Measurements from ENCODE around the gene NEURL1. TPM values are rescaled to one million over a fixed set of nuclear protein-coding genes. Genes with fewer than 3 reads are reported as not detected.

Gene NEURL1
- total and polyA plus RNA-seq, 4 experiments from 2014 or later, result 0.76 to 0.96 (median 0.83) TPM

DNA sequence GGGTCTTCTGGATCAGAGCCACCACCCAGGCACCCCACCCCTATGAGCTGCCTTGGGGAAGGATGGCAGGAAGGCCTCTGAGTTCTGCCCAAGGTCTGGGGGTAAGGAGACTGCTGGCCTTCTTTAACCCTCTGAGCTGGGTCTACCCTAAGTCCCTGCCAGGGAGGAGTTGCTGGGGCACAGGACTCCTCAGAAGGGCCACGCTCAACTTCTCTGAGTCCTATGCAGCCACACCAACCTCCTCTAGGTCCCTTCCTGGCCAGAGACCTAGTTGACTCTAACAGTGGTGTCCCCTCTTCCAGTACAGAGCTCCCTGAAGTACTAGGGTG, 2.6 kb upstream of the NEURL1 start:
- Mint-ChIP-seq H3K27me3 (peaks cover 18 to 20% of the 10 kb centered on the region in 2 donors), H3K4me3 (peak overlapping the region in 1 of 8 donors; percentile 10), H3K4me1 (peaks cover 6 to 36% (median 20%) of the 10 kb centered on the region in 4 donors), H3K27ac (peak overlapping the region in 3 of 7 donors; percentile 4 to 17 (median 8)), H3K9me3 (no peaks in the 10 kb centered on the region), H3K36me3 (no peaks in the 10 kb centered on the region)
- peaks cover 19% of the 10 kb centered on the region for H3K27me3 ChIP-seq (ENCODE audit: insufficient read depth, low read length)
- no peak for DNase-seq
- H3K9me3 ChIP-seq (ENCODE audit: control insufficient read depth in 1 of 2, low read length in 2 of 2), result no peaks in the 10 kb centered on the region
- H3K36me3 ChIP-seq (ENCODE audit: insufficient read depth, low read length), result no peaks in the 10 kb centered on the region
- H3K4me1 ChIP-seq (ENCODE audit: insufficient read depth, low read length), result peaks cover 21% of the 10 kb centered on the region
- no peak overlapping the region for H3K27ac ChIP-seq (ENCODE audit: low read depth, low read length)
- POLR2A ChIA-PET (ENCODE audit: partially characterized antibody), result interaction anchor here (1.3 kb wide), 1 partner anchor 72 kb away, joined by 3 read pairs; no protein-coding TSS in a partner anchor
- CTCF ChIA-PET (ENCODE audit: partially characterized antibody), result interaction anchor here (0.5 to 9.3 kb wide), 3 partner anchors 8 to 73 kb away, joined by 3 to 268 read pairs (median 7); no protein-coding TSS in a partner anchor
- H3K4me3 ChIP-seq (ENCODE audit: low read length in 2 of 2), result no peak overlapping the region
- intact Hi-C loops (cut with micrococcal nuclease), result no loop called here

DNA sequence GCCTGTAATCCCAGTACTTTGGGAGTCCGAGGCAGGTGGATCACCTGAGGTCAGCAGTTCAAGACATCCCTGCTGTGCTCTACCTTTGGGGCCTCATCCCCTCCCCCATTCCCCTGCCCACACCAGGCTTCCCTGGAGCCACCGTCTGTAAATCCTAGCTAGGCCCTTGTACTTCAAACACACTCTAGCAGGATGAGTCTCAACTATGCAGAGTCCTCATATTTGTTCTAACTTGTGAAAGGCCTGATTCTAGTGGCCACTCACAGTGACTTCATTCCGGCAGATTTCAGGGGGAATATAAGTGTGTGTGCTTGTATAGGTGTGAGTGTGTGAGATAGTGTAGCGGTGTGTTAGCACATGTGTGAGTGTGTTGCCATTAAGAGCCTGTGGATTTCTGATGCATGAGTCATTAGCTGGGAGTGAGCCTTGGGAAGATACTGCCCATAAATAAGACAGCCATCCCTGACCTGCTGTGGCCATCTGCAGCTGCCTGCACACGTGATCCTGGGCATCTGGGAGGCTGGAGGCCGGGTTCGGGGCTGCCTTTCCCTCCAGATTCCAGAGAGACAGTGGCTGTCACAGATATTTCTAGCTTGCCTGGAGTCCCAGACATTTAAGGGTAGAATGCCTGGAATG, 1.7 kb upstream of the NEURL1 start:
- Mint-ChIP-seq H3K9me3 (no peaks in the 10 kb centered on the region), H3K27me3 (peaks cover 19 to 20% of the 10 kb centered on the region in 2 donors), H3K4me3 (peak overlapping the region in 4 of 8 donors; percentile 1 to 91 (median 42)), H3K36me3 (no peaks in the 10 kb centered on the region), H3K27ac (peak overlapping the region in 1 of 7 donors; percentile 8), H3K4me1 (peaks cover 6 to 36% (median 20%) of the 10 kb centered on the region in 4 donors)
- Histone ChIP-seq H3K4me1 (ENCODE audit: insufficient read depth, low read length) (peaks cover 21% of the 10 kb centered on the region), H3K9me3 (ENCODE audit: control insufficient read depth in 1 of 2, low read length in 2 of 2) (no peaks in the 10 kb centered on the region), H3K4me3 (ENCODE audit: low read length in 2 of 2) (no peak overlapping the region), H3K27me3 (ENCODE audit: insufficient read depth, low read length) (peaks cover 19% of the 10 kb centered on the region), H3K27ac (ENCODE audit: low read depth, low read length) (no peak overlapping the region), H3K36me3 (ENCODE audit: insufficient read depth, low read length) (no peaks in the 10 kb centered on the region)
- no peak for DNase-seq
- ChIA-PET POLR2A (ENCODE audit: partially characterized antibody) (no interaction called here), CTCF (ENCODE audit: partially characterized antibody) (interaction anchor here (1.1 to 2.7 kb wide), 6 partner anchors 8 to 656 kb away, joined by 4 to 13 read pairs (median 6); no protein-coding TSS in a partner anchor)
- intact Hi-C loops (cut with micrococcal nuclease), result no loop called here

- peaks cover 21% of the 10 kb centered on the region for H3K4me1 ChIP-seq (ENCODE audit: insufficient read depth, low read length)
- intact Hi-C loops (cut with micrococcal nuclease), result no loop called here
- H3K27me3 ChIP-seq (ENCODE audit: insufficient read depth, low read length), result peaks cover 19% of the 10 kb centered on the region
- H3K4me3 ChIP-seq (ENCODE audit: low read length in 2 of 2), result peak overlapping the region in 1 of 2 donors; percentile 30
- no peak overlapping the region for H3K27ac ChIP-seq (ENCODE audit: low read depth, low read length)
- peak overlapping the region; percentile 81 to 91 (median 84) for H3K4me3 Mint-ChIP-seq
- no peak for DNase-seq
- ChIA-PET CTCF (ENCODE audit: partially characterized antibody) (interaction anchor here (1.1 to 2.5 kb wide), 5 partner anchors 9 to 657 kb away, joined by 4 to 13 read pairs (median 6); no protein-coding TSS in a partner anchor), POLR2A (ENCODE audit: partially characterized antibody) (interaction anchor here (0.7 to 1.6 kb wide), 2 partner anchors 14 to 91 kb away, joined by 3 to 4 read pairs; no protein-coding TSS in a partner anchor)
- H3K36me3 Mint-ChIP-seq, result no peaks in the 10 kb centered on the region
- H3K36me3 ChIP-seq (ENCODE audit: insufficient read depth, low read length), result no peaks in the 10 kb centered on the region
- H3K9me3 ChIP-seq (ENCODE audit: control insufficient read depth in 1 of 2, low read length in 2 of 2), result no peaks in the 10 kb centered on the region
- peaks cover 6 to 36% (median 20%) of the 10 kb centered on the region in 4 donors for H3K4me1 Mint-ChIP-seq
- H3K27me3 Mint-ChIP-seq, result peaks cover 22 to 26% of the 10 kb centered on the region in 2 donors
- peaks cover 0 to under 1% (median 0%) of the 10 kb centered on the region in 8 donors for H3K9me3 Mint-ChIP-seq
- H3K27ac Mint-ChIP-seq, result peak overlapping the region in 2 of 7 donors; percentile 21 to 46
Measured at GRCh38 chr10:103492655-103493261, 747 bp upstream of the NEURL1 start.

- peak in 4 of 5 donors; percentile 16 to 48 (median 30) for DNase-seq
- Mint-ChIP-seq H3K4me3 (peak overlapping the region; percentile 61 to 80 (median 76)), H3K27me3 (peaks cover 22 to 27% of the 10 kb centered on the region in 2 donors), H3K9me3 (peaks cover 0 to 1% (median 0%) of the 10 kb centered on the region in 8 donors), H3K36me3 (no peaks in the 10 kb centered on the region), H3K4me1 (peaks cover 6 to 36% (median 20%) of the 10 kb centered on the region in 4 donors), H3K27ac (no peak overlapping the region)
- Histone ChIP-seq H3K4me1 (ENCODE audit: insufficient read depth, low read length) (peaks cover 21% of the 10 kb centered on the region), H3K27me3 (ENCODE audit: insufficient read depth, low read length) (peaks cover 19% of the 10 kb centered on the region), H3K36me3 (ENCODE audit: insufficient read depth, low read length) (no peaks in the 10 kb centered on the region), H3K4me3 (ENCODE audit: low read length in 2 of 2) (peak overlapping the region in 1 of 2 donors; percentile 32), H3K27ac (ENCODE audit: low read depth, low read length) (no peak overlapping the region), H3K9me3 (ENCODE audit: control insufficient read depth in 1 of 2, low read length in 2 of 2) (no peaks in the 10 kb centered on the region)
- POLR2A ChIA-PET (ENCODE audit: partially characterized antibody), result interaction anchor here (1.6 kb wide), 1 partner anchor 90 kb away, joined by 4 read pairs; no protein-coding TSS in a partner anchor
- intact Hi-C loops (cut with micrococcal nuclease), result no loop called here
- CTCF ChIA-PET (ENCODE audit: partially characterized antibody), result interaction anchor here (1.8 to 2.5 kb wide), 3 partner anchors 9 to 77 kb away, joined by 6 to 13 read pairs (median 9); no protein-coding TSS in a partner anchor
Measured at GRCh38 chr10:103493916-103494877, 692 bp downstream of the NEURL1 start.

DNA sequence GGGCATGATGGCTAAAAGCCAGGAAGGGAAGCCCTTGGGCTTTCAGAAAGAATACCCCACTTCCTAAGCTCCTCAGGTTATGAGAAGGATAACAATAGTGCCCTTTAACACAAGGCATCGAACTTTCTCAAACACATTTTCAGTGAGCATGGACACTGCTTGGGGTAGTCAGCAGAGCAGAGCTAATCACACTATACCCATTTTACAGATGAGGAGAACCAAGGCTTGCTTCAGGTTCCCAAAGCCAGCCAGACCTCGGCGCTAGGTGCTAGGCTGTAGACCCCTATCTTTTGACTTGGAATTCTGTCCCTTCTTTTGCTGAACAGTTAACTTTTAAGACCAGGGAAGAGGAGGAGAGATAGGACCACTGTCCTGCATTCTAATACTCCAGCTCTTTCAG, 1.8 kb downstream of the NEURL1 start:
- intact Hi-C loops (cut with micrococcal nuclease), result no loop called here
- POLR2A ChIA-PET (ENCODE audit: partially characterized antibody), result no interaction called here

DNA sequence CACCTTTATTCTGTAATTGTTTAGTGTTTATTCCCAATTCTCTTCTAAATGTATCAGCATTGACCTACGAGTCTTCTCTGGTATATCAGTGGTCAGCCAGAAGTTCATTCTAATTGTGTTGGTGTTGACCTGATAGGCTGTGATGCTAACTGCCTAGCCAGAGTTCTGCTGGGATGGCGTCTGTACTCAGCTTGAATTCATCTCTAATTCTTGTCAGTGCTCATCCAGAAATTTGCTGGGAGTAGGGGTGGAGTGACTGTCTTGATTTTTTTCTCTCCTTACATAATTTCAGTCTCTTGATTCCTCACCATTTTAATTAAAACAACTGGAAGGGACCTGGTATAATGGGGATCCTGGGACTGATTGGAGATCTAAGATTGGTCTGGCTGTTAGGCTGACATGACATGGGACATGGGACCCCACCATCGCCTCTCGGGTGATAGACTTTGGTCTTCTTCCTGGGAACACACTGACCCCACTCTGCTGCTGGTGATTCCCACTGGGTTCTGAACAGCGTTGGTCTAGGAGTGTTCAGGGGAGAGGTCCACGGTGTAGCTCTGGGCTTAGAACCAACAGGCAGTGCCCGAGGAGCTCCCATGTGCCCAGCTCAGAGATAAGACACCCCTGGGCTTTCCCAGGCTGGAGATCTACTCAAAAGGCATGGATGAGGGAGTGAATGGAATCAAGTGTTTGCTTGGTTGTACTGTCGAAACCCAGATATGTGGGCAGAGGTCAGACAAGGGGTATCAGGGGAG, 3.8 kb downstream of the NEURL1 start:
- no peaks in the 10 kb centered on the region for H3K36me3 ChIP-seq (ENCODE audit: insufficient read depth, low read length)
- H3K27ac ChIP-seq (ENCODE audit: low read depth, low read length), result no peak overlapping the region
- Mint-ChIP-seq H3K9me3 (peaks cover 0 to 1% (median 0%) of the 10 kb centered on the region in 8 donors), H3K4me1 (peaks cover 4 to 15% (median 11%) of the 10 kb centered on the region in 4 donors), H3K27ac (no peak overlapping the region), H3K4me3 (no peak overlapping the region), H3K27me3 (peaks cover 28 to 35% of the 10 kb centered on the region in 2 donors), H3K36me3 (no peaks in the 10 kb centered on the region)
- peaks cover 12% of the 10 kb centered on the region for H3K4me1 ChIP-seq (ENCODE audit: insufficient read depth, low read length)
- POLR2A ChIA-PET (ENCODE audit: partially characterized antibody), result no interaction called here
- H3K4me3 ChIP-seq (ENCODE audit: low read length in 2 of 2), result no peak overlapping the region
- no peak for DNase-seq
- peaks cover 19% of the 10 kb centered on the region for H3K27me3 ChIP-seq (ENCODE audit: insufficient read depth, low read length)
- CTCF ChIA-PET (ENCODE audit: partially characterized antibody), result interaction anchor here (1.7 kb wide), 1 partner anchor 11 kb away, joined by 6 read pairs; no protein-coding TSS in a partner anchor
- intact Hi-C loops (cut with micrococcal nuclease), result no loop called here
- no peaks in the 10 kb centered on the region for H3K9me3 ChIP-seq (ENCODE audit: control insufficient read depth in 1 of 2, low read length in 2 of 2)

More for the DNA sequence above, 1.8 kb downstream of the NEURL1 start:
- Histone ChIP-seq H3K4me1 (ENCODE audit: insufficient read depth, low read length) (peaks cover 20% of the 10 kb centered on the region), H3K36me3 (ENCODE audit: insufficient read depth, low read length) (no peaks in the 10 kb centered on the region), H3K27ac (ENCODE audit: low read depth, low read length) (no peak overlapping the region), H3K4me3 (ENCODE audit: low read length in 2 of 2) (no peak overlapping the region), H3K9me3 (ENCODE audit: control insufficient read depth in 1 of 2, low read length in 2 of 2) (no peaks in the 10 kb centered on the region), H3K27me3 (ENCODE audit: insufficient read depth, low read length) (peaks cover 19% of the 10 kb centered on the region)
- CTCF ChIA-PET (ENCODE audit: partially characterized antibody), result interaction anchor here (1.7 to 1.8 kb wide), 2 partner anchors 8 to 9 kb away, joined by 6 read pairs; no protein-coding TSS in a partner anchor
- peak overlapping the region in 7 of 8 donors; percentile 21 to 80 (median 73) for H3K4me3 Mint-ChIP-seq
- no peak overlapping the region for H3K27ac Mint-ChIP-seq
- peaks cover 5 to 31% (median 18%) of the 10 kb centered on the region in 4 donors for H3K4me1 Mint-ChIP-seq
- H3K36me3 Mint-ChIP-seq, result no peaks in the 10 kb centered on the region
- no peak for DNase-seq
- peaks cover 25 to 28% of the 10 kb centered on the region in 2 donors for H3K27me3 Mint-ChIP-seq
- peaks cover 0 to 1% (median 0%) of the 10 kb centered on the region in 8 donors for H3K9me3 Mint-ChIP-seq

Measured in CD4-positive, alpha-beta memory T cell (primary cell).